Mesendoderm (in vitro differentiated cells): Measurements from ENCODE around the gene FAM149A.

Experiments used
- DNase-seq: peaks from one replicate; pipeline ENCODE4 v3.0.0; 2013
- H2AK5ac ChIP-seq: 2 replicates; pipeline ENCODE4 v1.6.1; 2013; ENCODE audit warnings: low read length, inconsistent platforms
- H2BK120ac ChIP-seq: 2 replicates; pipeline ENCODE4 v1.6.1; 2013; ENCODE audit warnings: low read depth, mild to moderate bottlenecking, low read length, moderate library complexity, mixed read lengths
- H2BK15ac ChIP-seq: replicated peaks from 2 replicates; pipeline ENCODE4 v1.6.1; 2013; ENCODE audit warnings: low read depth, mild to moderate bottlenecking, moderate library complexity
- H2BK5ac ChIP-seq: 2 replicates; pipeline ENCODE4 v1.6.1; 2013; ENCODE audit warnings: low read length, inconsistent platforms
- H3K18ac ChIP-seq: 2 replicates; pipeline ENCODE4 v1.6.1; 2013; ENCODE audit warnings: mild to moderate bottlenecking, low read length, mixed read lengths
- H3K23ac ChIP-seq: one replicate; pipeline ENCODE4 v1.6.1; 2013; ENCODE audit warnings: low read length
- H3K27ac ChIP-seq: 2 replicates; pipeline ENCODE4 v1.5.1; 2013; ENCODE audit warnings: low read depth, mild to moderate bottlenecking, inconsistent platforms, low read length, moderate library complexity
- H3K27me3 ChIP-seq: 2 replicates; pipeline ENCODE4 v1.6.1; 2013; ENCODE audit warnings: low read length, control low read depth, mild to moderate bottlenecking, inconsistent platforms; ENCODE audit not compliant: insufficient read depth, poor library complexity
- H3K36me3 ChIP-seq: 2 replicates; pipeline ENCODE4 v1.6.1; 2013; ENCODE audit warnings: low read length, inconsistent platforms; ENCODE audit not compliant: control insufficient read depth, insufficient read depth
- H3K4ac ChIP-seq: one replicate; pipeline ENCODE4 v1.6.1; 2013; ENCODE audit warnings: low read depth, mild to moderate bottlenecking, low read length, moderate library complexity
- H3K4me1 ChIP-seq: 2 replicates; pipeline ENCODE4 v1.6.1; 2013; ENCODE audit warnings: low read depth, low read length, inconsistent platforms; ENCODE audit not compliant: control insufficient read depth
- H3K4me2 ChIP-seq: 2 replicates; pipeline ENCODE4 v1.6.1; 2013; ENCODE audit warnings: low read length
- H3K4me3 ChIP-seq: 2 replicates; pipeline ENCODE4 v1.5.1; 2013; ENCODE audit warnings: mild to moderate bottlenecking, low read length
- H3K56ac ChIP-seq: one replicate; pipeline ENCODE4 v1.6.1; 2013; ENCODE audit warnings: low read length
- H3K79me1 ChIP-seq: 2 replicates; pipeline ENCODE4 v1.6.1; 2013; ENCODE audit warnings: low read length, inconsistent platforms
- H3K79me2 ChIP-seq: 2 replicates; pipeline ENCODE4 v1.6.1; 2013; ENCODE audit warnings: mild to moderate bottlenecking, low read length; ENCODE audit not compliant: control insufficient read depth, insufficient read depth
- H3K9ac ChIP-seq: 2 replicates; pipeline ENCODE4 v1.6.1; 2013; ENCODE audit warnings: low read length, inconsistent platforms
- H4K5ac ChIP-seq: one replicate; pipeline ENCODE4 v1.6.1; 2013; ENCODE audit warnings: low read length
- H4K8ac ChIP-seq: one replicate; pipeline ENCODE4 v1.6.1; 2013; ENCODE audit warnings: low read depth, mild to moderate bottlenecking, control low read depth, low read length, moderate library complexity
- WGBS: extraction: QIAGEN DNeasy Blood & Tissue Kit; methylation state at CpG from one replicate; pipeline ENCODE4 v1.1.7; 2013; ENCODE audit warnings: low lambda C conversion rate, missing lambda C conversion rate; ENCODE audit not compliant: insufficient coverage; ENCODE audit errors: extremely low coverage; 5-methylcytosine and 5-hydroxymethylcytosine counted together

The FAM149A gene

GRCh38 chr4:186166852-186167512 lies 62.5 kb downstream of the FAM149A start:
- Histone ChIP-seq H3K4me2 (no peak overlapping the region), H3K27ac (no peak overlapping the region), H3K79me1 (no peaks in the 10 kb centered on the region), H3K18ac (no peak overlapping the region), H3K36me3 (no peaks in the 10 kb centered on the region), H3K4me1 (peaks cover 8% of the 10 kb centered on the region), H3K27me3 (no peaks in the 10 kb centered on the region), H3K79me2 (no peaks in the 10 kb centered on the region), H2BK15ac (no peak overlapping the region), H3K4me3 (no peak overlapping the region), H4K8ac (no peak overlapping the region), H4K5ac (no peak overlapping the region), H2AK5ac (no peak overlapping the region), H3K56ac (no peak overlapping the region), H3K23ac (no peak overlapping the region), H3K9ac (no peak overlapping the region), H2BK5ac (no peak overlapping the region), H3K4ac (no peak overlapping the region), H2BK120ac (no peak overlapping the region)
- no peak for DNase-seq
- no CpG with 5 or more reads among the region's 15 CpGs for WGBS

DNA sequence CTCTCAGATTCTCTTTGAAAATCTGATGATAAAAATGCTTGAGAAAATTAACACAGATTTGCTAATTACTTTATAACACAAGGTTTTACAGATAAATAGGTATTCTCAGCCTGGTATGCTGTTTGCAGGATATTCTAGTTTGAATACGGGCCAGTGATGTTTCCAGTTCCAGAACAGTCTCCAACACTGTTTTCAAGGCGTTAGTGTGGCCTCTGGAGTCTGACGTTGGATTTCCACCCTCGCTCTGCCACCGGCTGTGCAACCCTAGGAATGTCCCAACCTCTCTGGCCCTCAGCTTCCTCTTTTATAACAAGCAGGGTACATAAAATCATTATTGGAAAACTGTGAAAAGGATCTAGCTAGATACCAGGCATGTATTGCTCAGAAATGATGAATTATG lies 63.1 kb downstream of the FAM149A start:
- no peak overlapping the region for H3K18ac ChIP-seq

DNA sequence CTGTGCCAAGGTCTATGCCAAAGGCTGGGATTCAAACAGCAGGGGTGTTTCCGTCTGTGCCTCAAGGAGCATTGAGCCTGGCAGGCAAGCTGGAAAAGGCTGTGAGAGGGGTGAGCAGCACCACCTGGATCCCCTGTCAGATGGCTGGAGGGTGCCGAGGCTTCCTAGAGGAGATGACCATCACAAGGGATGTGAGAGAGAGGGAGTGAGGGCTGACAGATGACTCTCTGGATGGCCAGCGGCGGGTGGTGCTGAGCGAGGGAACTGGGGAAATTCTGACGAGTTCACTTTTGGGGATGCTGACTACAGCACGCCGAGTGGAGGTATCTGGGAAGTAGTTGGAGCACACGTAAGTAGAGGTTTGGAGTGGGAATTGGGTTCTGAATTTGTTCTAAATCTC lies 64.2 kb downstream of the FAM149A start:
- Histone ChIP-seq H2BK5ac (no peak overlapping the region), H3K9ac (no peak overlapping the region), H2BK15ac (no peak overlapping the region), H3K56ac (no peak overlapping the region), H3K18ac (no peak overlapping the region), H3K4me2 (no peak overlapping the region), H2AK5ac (no peak overlapping the region), H3K4me1 (peaks cover 8% of the 10 kb centered on the region), H3K36me3 (no peaks in the 10 kb centered on the region), H3K27me3 (no peaks in the 10 kb centered on the region), H2BK120ac (no peak overlapping the region), H3K4me3 (no peak overlapping the region), H3K27ac (no peak overlapping the region), H3K79me2 (no peaks in the 10 kb centered on the region), H3K23ac (no peak overlapping the region), H4K8ac (no peak overlapping the region), H3K79me1 (no peaks in the 10 kb centered on the region), H3K4ac (no peak overlapping the region), H4K5ac (no peak overlapping the region)
- no CpG with 5 or more reads among the region's 9 CpGs for WGBS
- no peak for DNase-seq

More for the DNA sequence above, 63.1 kb downstream of the FAM149A start:
- Histone ChIP-seq H3K79me1 (no peaks in the 10 kb centered on the region), H3K56ac (no peak overlapping the region), H4K8ac (no peak overlapping the region), H3K27me3 (no peaks in the 10 kb centered on the region), H3K23ac (no peak overlapping the region), H3K4me1 (peaks cover 8% of the 10 kb centered on the region), H3K27ac (no peak overlapping the region), H3K9ac (no peak overlapping the region), H2BK5ac (no peak overlapping the region), H3K4me2 (no peak overlapping the region), H3K4me3 (no peak overlapping the region), H3K36me3 (no peaks in the 10 kb centered on the region), H2BK15ac (no peak overlapping the region), H3K79me2 (no peaks in the 10 kb centered on the region), H2BK120ac (no peak overlapping the region), H3K4ac (no peak overlapping the region), H2AK5ac (no peak overlapping the region), H4K5ac (no peak overlapping the region)
- WGBS: no CpG with 5 or more reads among the region's 5 CpGs
- DNase-seq: no peak

GRCh38 chr4:186169333-186169944 lies 64.9 kb downstream of the FAM149A start:
- Histone ChIP-seq H3K27me3 (no peaks in the 10 kb centered on the region), H3K27ac (no peak overlapping the region), H3K79me1 (no peaks in the 10 kb centered on the region), H4K5ac (no peak overlapping the region), H2BK120ac (no peak overlapping the region), H4K8ac (no peak overlapping the region), H3K4me2 (no peak overlapping the region), H3K18ac (no peak overlapping the region), H3K79me2 (no peaks in the 10 kb centered on the region), H3K4me3 (no peak overlapping the region), H2AK5ac (no peak overlapping the region), H3K36me3 (no peaks in the 10 kb centered on the region), H2BK5ac (no peak overlapping the region), H3K56ac (no peak overlapping the region), H3K23ac (no peak overlapping the region), H3K4me1 (peaks cover 7% of the 10 kb centered on the region), H2BK15ac (no peak overlapping the region), H3K9ac (no peak overlapping the region), H3K4ac (no peak overlapping the region)
- no peak for DNase-seq
- WGBS: no CpG with 5 or more reads among the region's 18 CpGs

- WGBS: no CpG with 5 or more reads among the region's 16 CpGs
Measured at GRCh38 chr4:186169945-186170802, 65.7 kb downstream of the FAM149A start.

More at GRCh38 chr4:186169945-186170802, 65.7 kb downstream of the FAM149A start:
- Histone ChIP-seq H3K79me2 (no peaks in the 10 kb centered on the region), H3K56ac (no peak overlapping the region), H3K23ac (no peak overlapping the region), H3K4me3 (no peak overlapping the region), H3K9ac (no peak overlapping the region), H4K5ac (no peak overlapping the region), H2BK120ac (no peak overlapping the region), H3K4me2 (no peak overlapping the region), H3K79me1 (no peaks in the 10 kb centered on the region), H2AK5ac (no peak overlapping the region), H2BK15ac (no peak overlapping the region), H2BK5ac (no peak overlapping the region), H3K4me1 (peaks cover under 1% of the 10 kb centered on the region), H3K27ac (no peak overlapping the region), H3K27me3 (no peaks in the 10 kb centered on the region), H3K18ac (no peak overlapping the region), H4K8ac (no peak overlapping the region), H3K4ac (no peak overlapping the region), H3K36me3 (no peaks in the 10 kb centered on the region)
- DNase-seq: no peak
